HL-60 (cell line): ENCODE results near the gene PCID2.

Source experiments
- DNase-seq, 2 experiments: peaks; one replicate each; pipeline ENCODE4 v3.0.0-alpha.2; 2010 to 2020; ENCODE audit warnings: low read depth in 1 of 2, low spot score in 1 of 2
- H3K27ac ChIP-seq: fragments of 250-450 bp; sonication (Bioruptor Pico); replicated peaks from 2 replicates; pipeline ENCODE4 v1.5.1; 2020; ENCODE audit warnings: mild to moderate bottlenecking, moderate library complexity
- H3K27me3 ChIP-seq: fragments of 250-450 bp; sonication (Bioruptor Pico); 2 replicates; pipeline ENCODE4 v1.5.1; 2021; ENCODE audit warnings: mild to moderate bottlenecking, moderate library complexity; ENCODE audit not compliant: insufficient read depth, poor library complexity, severe bottlenecking
- H3K4me3 ChIP-seq: replicated peaks from 2 replicates; pipeline ENCODE4 v1.5.1; 2011; ENCODE audit warnings: mild to moderate bottlenecking, control low read depth, low read length; ENCODE audit not compliant: insufficient read depth
- CTCF ChIP-seq: IDR thresholded peaks from one replicate; pipeline ENCODE4 v1.5.1; 2011; ENCODE audit warnings: low read length, control low read depth, inconsistent platforms; ENCODE audit not compliant: insufficient read depth
- GABPA ChIP-seq: IDR thresholded peaks from 2 replicates; pipeline ENCODE4 v1.6.1; 2012; ENCODE audit warnings: low read depth
- POLR2AphosphoS5 ChIP-seq: IDR thresholded peaks from 2 replicates; pipeline ENCODE4 v1.6.1; 2012; ENCODE audit warnings: low read depth
- REST ChIP-seq: IDR thresholded peaks from 2 replicates; pipeline ENCODE4 v1.6.1; 2012; ENCODE audit warnings: low read depth; ENCODE audit not compliant: insufficient replicate concordance
- SPI1 ChIP-seq: IDR thresholded peaks from 2 replicates; pipeline ENCODE4 v1.6.1; 2012; ENCODE audit warnings: low read depth, mild to moderate bottlenecking, borderline replicate concordance

PCID2 gene

GRCh38 chr13:113140677-113141600 is 67.5 kb downstream of the PCID2 start:
- H3K27me3 ChIP-seq: no peaks in the 10 kb centered on the region
- DNase-seq: no peak
- no peak overlapping the region for H3K4me3 ChIP-seq

GRCh38 chr13:113139577-113139976 is 68.9 kb downstream of the PCID2 start:
- H3K27ac ChIP-seq: peak overlapping the region; percentile 54
- no peaks in the 10 kb centered on the region for H3K27me3 ChIP-seq
- no peak for DNase-seq
- H3K4me3 ChIP-seq: no peak overlapping the region
- no peak for TF ChIP-seq SPI1
- TF ChIP-seq GABPA: no peak
- TF ChIP-seq CTCF: no peak
- TF ChIP-seq REST: no peak
- no peak for TF ChIP-seq POLR2AphosphoS5

More at GRCh38 chr13:113140677-113141600, 67.5 kb downstream of the PCID2 start:
- H3K27ac ChIP-seq: no peak overlapping the region
- TF ChIP-seq CTCF (no peak), POLR2AphosphoS5 (no peak), REST (no peak), SPI1 (no peak), GABPA (no peak)

GRCh38 chr13:113138792-113139551 is 69.5 kb downstream of the PCID2 start:
- Histone ChIP-seq H3K27me3 (no peaks in the 10 kb centered on the region), H3K4me3 (no peak overlapping the region), H3K27ac (peak overlapping the region; percentile 54)
- TF ChIP-seq GABPA (no peak), SPI1 (peak; percentile 77), REST (peak; percentile 18), POLR2AphosphoS5 (peak; percentile 68)
- DNase-seq: peak in 1 of 2 experiments; percentile 81
